ENCODE data around the gene CDC14B.

CDC14B gene

GRCh38 chr9:96500696-96501632, 118.7 kb downstream of the CDC14B start:
- no peak for DNase-seq

- no peak for DNase-seq
Measured at GRCh38 chr9:96499257-96499656, 120.4 kb downstream of the CDC14B start.

- no peak for DNase-seq
Measured at GRCh38 chr9:96498796-96499195, 120.8 kb downstream of the CDC14B start.

GRCh38 chr9:96497117-96497399, 122.6 kb downstream of the CDC14B start:
- no peak for DNase-seq

- no peak for DNase-seq
Measured at GRCh38 chr9:96496368-96497116, 123.1 kb downstream of the CDC14B start.

- DNase-seq = no peak
Measured at GRCh38 chr9:96495341-96495740, 124.3 kb downstream of the CDC14B start.

GRCh38 chr9:96494215-96494800, 125.3 kb downstream of the CDC14B start:
- no peak for DNase-seq

GRCh38 chr9:96493757-96494156, 125.9 kb downstream of the CDC14B start:
- no peak for DNase-seq

GRCh38 chr9:96492993-96493531, 126.6 kb downstream of the CDC14B start:
- DNase-seq = no peak

- DNase-seq = no peak
Measured at GRCh38 chr9:96491880-96492525, 127.6 kb downstream of the CDC14B start.

GRCh38 chr9:96491079-96491879, 128.4 kb downstream of the CDC14B start:
- DNase-seq = no peak

- DNase-seq = no peak
Measured at GRCh38 chr9:96490534-96491078, 129.0 kb downstream of the CDC14B start.

- DNase-seq = no peak
Measured at GRCh38 chr9:96489482-96489979, 130.1 kb downstream of the CDC14B start.

GRCh38 chr9:96487949-96488348, 131.7 kb downstream of the CDC14B start:
- no peak for DNase-seq

- no peak for DNase-seq
Measured at GRCh38 chr9:96487029-96487396, 132.6 kb downstream of the CDC14B start.

- DNase-seq = no peak
Measured at GRCh38 chr9:96486386-96487028, 133.1 kb downstream of the CDC14B start.

GRCh38 chr9:96485280-96485679, 134.4 kb downstream of the CDC14B start:
- DNase-seq = no peak

- no peak for DNase-seq
Measured at GRCh38 chr9:96484521-96484931, 135.1 kb downstream of the CDC14B start.

GRCh38 chr9:96483733-96484390, 135.8 kb downstream of the CDC14B start:
- no peak for DNase-seq

GRCh38 chr9:96483197-96483596, 136.4 kb downstream of the CDC14B start:
- no peak for DNase-seq

- DNase-seq = no peak
Measured at GRCh38 chr9:96482476-96482875, 137.2 kb downstream of the CDC14B start.
